Epithelial cell of proximal tubule (primary cell): Measurements from ENCODE around the gene TRAPPC6A. TPM values are rescaled to one million over a fixed set of nuclear protein-coding genes. Genes with fewer than 3 reads are reported as not detected.

Source experiments
- DNase-seq: peaks from one replicate; pipeline ENCODE4 v3.0.0-alpha.2; 2011; ENCODE audit warnings: low read depth
- H3K4me3 ChIP-seq: 2 replicates; pipeline ENCODE4 v1.5.1; 2011; ENCODE audit warnings: low read depth, mild to moderate bottlenecking, low read length
- total RNA-seq: library from RNA; depleted of rRNA; stranded (reverse); fragments of >200 nt; gene quantifications from 2 replicates; pipeline ENCODE4 v1.2.3, GENCODE V29; 2015
- TF ChIP-seq, protein P1 (sequence below): conservative IDR thresholded peaks from 2 replicates; pipeline ENCODE4 v1.5.1; 2012; ENCODE audit warnings: low read depth, mild to moderate bottlenecking, low read length

TRAPPC6A gene
- total RNA-seq, 1 donor from 2014 or later = 16.5 TPM

GRCh38 chr19:45159971-45160324 is 18.1 kb downstream of the TRAPPC6A start:
- no peak overlapping the region for H3K4me3 ChIP-seq
- no peak for DNase-seq
- TF ChIP-seq, protein P1, sequence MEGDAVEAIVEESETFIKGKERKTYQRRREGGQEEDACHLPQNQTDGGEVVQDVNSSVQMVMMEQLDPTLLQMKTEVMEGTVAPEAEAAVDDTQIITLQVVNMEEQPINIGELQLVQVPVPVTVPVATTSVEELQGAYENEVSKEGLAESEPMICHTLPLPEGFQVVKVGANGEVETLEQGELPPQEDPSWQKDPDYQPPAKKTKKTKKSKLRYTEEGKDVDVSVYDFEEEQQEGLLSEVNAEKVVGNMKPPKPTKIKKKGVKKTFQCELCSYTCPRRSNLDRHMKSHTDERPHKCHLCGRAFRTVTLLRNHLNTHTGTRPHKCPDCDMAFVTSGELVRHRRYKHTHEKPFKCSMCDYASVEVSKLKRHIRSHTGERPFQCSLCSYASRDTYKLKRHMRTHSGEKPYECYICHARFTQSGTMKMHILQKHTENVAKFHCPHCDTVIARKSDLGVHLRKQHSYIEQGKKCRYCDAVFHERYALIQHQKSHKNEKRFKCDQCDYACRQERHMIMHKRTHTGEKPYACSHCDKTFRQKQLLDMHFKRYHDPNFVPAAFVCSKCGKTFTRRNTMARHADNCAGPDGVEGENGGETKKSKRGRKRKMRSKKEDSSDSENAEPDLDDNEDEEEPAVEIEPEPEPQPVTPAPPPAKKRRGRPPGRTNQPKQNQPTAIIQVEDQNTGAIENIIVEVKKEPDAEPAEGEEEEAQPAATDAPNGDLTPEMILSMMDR = no peak

- H3K4me3 ChIP-seq = no peak overlapping the region
- TF ChIP-seq, protein P1 = no peak
- no peak for DNase-seq
Measured at GRCh38 chr19:45159210-45159970, 18.6 kb downstream of the TRAPPC6A start.

- H3K4me3 ChIP-seq = no peak overlapping the region
- no peak for DNase-seq
- TF ChIP-seq, protein P1 = no peak
Measured at GRCh38 chr19:45158503-45159209, 19.4 kb downstream of the TRAPPC6A start.

DNA sequence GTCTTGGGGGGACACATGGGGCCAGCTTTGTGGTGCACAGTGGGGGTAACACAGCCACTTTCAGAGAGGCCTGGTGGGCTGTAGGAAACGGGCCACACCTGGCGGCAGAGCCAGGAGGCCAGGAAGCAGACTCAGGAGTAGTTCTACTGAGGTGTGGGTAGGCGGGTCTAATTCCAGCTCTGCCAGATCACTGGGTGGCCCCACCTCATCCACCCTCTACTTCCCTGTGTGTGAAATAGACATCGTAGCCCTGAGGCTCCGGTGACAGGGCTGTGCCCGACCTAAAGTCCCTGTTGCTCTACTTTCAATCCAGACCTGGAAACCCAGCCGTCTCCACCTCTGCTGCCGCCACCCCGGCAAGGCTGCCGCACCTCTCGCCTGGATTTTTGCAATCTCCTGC is 21.3 kb downstream of the TRAPPC6A start:
- DNase-seq = no peak
- TF ChIP-seq, protein P1 = no peak
- H3K4me3 ChIP-seq = no peak overlapping the region

DNA sequence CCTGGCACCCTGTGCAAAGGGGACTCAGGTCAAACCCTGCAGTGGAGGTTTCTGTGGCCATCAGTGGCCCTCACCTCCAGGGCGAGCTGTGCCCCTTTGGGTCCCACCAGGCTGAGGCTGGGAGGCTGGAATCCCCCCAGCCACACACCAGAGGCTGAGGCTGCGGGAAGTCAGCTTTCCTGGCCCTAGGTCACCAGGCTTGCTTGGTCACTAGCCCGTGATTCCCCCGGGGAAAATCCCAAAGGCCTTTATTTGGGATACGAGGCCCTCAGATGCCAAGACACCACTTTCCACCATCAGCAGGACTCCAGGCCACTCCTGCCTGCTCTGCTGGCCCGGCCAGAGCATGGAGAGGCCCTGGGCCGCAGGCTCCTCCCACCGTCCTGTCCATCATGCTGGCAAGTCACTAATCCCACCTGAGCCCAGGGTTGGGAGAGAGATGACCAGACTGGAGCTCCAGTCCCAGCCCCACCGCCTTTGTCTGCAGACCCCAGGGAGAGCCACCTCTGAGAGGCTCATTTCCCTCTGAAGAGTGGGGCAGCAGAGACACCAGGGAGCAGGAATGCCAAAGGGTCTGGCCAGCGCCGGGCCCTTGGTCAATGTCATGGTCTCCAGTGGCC is 21.9 kb downstream of the TRAPPC6A start:
- no peak for DNase-seq
- TF ChIP-seq, protein P1 = no peak

DNA sequence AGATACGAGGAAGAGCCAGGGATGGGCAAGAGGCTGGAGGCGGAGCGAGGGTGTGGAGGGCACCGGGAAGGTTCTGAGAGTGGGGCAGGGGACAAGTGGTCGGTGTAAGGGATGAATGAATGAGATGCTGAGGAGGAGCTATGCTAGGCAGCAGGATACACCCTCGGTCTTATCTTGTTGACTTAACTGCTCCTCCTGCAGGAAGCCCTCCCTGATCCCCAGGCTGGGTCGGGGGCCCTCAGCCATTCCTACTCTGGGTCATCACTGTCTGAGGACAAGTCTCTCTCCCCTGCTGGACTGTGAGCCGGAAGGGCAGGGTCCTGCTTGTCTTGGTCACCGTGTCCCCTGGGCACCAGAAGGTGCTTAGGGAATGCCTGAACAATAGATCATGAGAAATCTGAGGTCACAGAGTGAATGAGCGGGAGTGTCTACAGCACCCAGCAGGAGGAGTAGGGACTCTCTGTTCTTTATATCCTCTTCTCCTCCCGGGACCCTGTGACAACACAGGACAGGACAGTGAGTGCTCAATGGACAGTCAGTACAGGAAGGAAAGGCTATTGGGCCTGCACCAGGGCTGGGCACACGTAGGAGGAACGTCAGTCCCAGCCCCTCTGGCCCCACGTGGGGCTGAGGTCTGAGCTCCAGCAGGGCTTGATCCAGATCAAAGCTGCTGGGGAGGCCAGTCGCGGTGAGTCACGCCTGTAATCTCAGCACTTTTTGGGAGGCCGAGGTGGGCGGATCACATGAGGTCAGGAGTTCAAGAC is 23.8 kb downstream of the TRAPPC6A start:
- DNase-seq = no peak
- TF ChIP-seq, protein P1 = peak; percentile 17
- H3K4me3 ChIP-seq = no peak overlapping the region

More for the DNA sequence above, 21.9 kb downstream of the TRAPPC6A start:
- H3K4me3 ChIP-seq = no peak overlapping the region
